Glomerular endothelial cell (primary cell): ENCODE data around the gene OR51V1. TPM values are rescaled to one million over a fixed set of nuclear protein-coding genes. Genes with fewer than 3 reads are reported as not detected.
"Not testable (repeated sequence)": the region's sequence is repeated elsewhere in the genome, so short reads cannot be mapped to it uniquely, and the experiment has no call there.

Source experiments
- DNase-seq: peaks from one replicate; pipeline ENCODE4 v3.0.0-alpha.2; 2011; ENCODE audit warnings: low read depth, low spot score; ENCODE audit errors: extremely low read depth
- total RNA-seq: library from RNA; depleted of rRNA; stranded (reverse); fragments of >200 nt; gene quantifications from 2 replicates; pipeline ENCODE4 v1.2.3, GENCODE V29; 2015

OR51V1 gene, protein sequence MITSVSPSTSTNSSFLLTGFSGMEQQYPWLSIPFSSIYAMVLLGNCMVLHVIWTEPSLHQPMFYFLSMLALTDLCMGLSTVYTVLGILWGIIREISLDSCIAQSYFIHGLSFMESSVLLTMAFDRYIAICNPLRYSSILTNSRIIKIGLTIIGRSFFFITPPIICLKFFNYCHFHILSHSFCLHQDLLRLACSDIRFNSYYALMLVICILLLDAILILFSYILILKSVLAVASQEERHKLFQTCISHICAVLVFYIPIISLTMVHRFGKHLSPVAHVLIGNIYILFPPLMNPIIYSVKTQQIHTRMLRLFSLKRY
- total RNA-seq: not detected in 2 replicates

DNA sequence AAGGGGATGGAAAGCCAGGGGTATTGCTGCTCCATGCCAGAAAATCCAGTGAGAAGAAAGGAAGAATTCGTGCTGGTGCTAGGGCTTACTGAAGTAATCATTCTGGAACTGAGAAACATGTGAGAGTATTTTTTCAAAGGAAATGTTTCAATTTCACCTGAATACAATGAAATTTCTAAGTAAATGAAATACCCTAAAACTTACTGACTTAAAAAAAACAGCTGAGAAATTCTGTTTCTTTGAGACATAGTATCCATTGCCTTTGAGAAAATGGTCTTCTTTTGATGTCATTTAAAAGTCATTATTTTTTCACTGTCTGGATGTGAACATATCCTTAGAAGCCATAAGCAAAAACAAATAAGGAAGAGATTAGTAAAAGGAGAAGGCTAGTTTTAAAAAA lies at the start of gene OR51V1:
Gene OR51V1 (minus strand): TSS at position 101 of the 400 bp plus-strand sequence. CDS start 0 bp downstream, at position 101.
- DNase-seq: no peak

DNA sequence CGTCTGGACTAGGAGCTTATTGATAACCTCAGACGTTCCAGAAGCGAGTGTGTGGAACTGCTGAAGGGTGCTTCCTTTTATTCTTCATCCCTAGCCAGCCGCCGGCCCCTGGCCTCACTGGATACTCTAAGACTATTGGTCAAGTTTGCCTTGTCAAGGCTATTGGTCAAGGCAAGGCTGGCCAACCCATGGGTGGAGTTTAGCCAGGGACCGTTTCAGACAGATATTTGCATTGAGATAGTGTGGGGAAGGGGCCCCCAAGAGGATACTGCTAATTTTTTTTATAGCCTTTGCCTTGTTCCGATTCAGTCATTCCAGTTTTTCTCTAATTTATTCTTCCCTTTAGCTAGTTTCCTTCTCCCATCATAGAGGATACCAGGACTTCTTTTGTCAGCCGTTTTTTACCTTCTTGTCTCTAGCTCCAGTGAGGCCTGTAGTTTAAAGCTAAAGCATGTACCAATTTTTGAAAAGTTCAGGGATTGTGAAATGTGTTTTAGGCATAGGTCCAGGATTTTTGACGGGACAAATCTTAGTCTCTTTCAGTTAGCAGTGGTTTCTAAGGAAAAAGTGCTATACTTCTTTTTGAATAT lies 49.4 kb upstream of the OR51V1 start, which contains the start of gene HBG1:
Gene HBG1 (minus strand): TSS at position 51 of the 590 bp plus-strand sequence. CDS start 53 bp downstream, outside the sequence.
- DNase-seq: not testable (repeated sequence)

DNA sequence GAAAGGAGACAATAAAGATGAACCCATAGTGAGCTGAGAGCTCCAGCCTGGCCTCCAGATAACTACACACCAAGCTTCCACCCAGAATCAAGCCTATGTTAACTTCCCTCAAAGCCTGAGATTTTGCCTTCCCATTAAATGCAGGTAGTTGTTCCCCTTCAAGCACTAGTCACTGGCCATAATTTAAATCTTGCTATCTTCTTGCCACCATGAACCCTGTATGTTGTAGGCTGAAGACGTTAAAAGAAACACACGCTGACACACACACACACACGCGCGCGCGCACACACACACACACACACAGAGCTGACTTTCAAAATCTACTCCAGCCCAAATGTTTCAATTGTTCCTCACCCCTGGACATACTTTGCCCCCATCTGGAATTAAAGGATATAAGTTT lies 48.0 kb upstream of the OR51V1 start:
- not testable (repeated sequence) for DNase-seq

DNA sequence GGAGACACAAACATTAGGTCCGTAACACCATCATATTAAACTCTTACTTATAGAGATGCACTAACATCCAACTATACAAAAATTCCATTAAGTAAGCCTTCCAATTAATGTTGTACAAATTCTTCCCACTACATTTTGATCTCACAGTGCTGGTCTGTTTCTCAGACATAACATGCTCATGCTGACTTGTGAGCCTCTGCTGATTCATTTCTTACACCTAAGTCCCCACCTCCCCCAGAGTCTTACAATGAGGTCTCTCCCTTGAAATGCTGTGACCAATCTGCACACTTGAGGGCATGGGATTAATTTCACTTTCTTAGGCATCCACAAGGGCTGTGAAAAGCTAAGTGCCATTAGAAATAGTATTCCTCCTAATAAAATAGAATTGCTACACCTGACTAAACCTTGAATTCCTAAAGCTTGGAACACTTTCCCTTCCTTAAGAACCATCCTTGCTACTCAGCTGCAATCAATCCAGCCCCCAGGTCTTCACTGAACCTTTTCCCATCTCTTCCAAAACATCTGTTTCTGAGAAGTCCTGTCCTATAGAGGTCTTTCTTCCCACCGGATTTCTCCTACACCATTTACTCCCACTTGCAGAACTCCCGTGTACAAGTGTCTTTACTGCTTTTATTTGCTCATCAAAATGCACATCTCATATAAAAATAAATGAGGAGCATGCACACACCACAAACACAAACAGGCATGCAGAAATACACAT lies 47.1 kb upstream of the OR51V1 start:
- no peak for DNase-seq

DNA sequence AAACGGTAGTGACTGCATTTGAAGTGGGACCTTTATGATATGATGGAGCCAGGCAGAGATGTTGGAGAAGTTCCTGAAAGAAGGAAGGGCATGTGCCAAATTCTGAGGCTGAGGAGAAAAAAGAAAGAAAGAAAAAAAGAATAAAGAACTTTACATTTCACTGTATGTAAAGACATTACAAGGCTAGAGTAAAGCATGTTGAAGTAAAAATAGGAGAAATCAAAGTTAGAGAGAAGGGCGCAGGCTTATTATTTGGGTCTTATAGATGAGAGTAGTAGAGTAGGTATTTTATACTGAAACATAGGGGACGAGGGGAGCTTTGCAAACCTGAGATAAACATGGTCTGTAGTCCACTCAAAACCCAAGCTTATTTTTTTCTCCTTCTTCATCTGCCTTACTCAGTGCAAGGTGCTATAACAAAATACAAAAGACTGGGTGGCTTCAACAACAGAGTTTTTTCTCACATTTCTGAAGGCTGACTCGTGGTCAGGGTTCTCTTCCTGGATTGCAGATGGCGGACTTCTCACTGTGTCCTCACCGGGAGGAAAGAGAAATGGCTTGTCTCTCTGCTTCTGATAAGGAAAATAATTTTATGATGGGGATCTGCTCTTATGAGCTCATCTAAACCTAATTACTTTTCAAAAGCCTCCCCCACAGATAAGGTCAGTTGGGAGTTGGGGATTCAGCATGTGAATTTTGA lies 46.4 kb upstream of the OR51V1 start:
- no peak for DNase-seq

DNA sequence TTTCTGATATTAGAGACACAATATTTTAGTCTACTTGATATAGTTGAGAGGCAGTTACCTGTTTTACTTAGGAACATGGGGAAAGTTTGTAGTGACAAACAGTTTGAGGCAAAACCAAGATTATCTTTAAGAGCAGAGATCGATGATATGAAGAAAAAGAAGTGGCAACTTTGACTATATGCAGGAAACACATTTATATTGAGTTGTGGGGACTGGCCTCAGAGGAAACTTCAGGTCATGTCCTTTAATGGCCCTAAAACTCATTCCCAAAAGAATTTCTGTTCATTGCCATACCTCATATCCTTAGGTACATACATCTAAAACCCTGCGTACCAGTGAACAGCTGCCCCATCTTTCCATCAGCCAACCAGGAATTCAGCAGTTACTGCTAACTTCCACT lies 44.7 kb upstream of the OR51V1 start:
- DNase-seq: no peak

DNA sequence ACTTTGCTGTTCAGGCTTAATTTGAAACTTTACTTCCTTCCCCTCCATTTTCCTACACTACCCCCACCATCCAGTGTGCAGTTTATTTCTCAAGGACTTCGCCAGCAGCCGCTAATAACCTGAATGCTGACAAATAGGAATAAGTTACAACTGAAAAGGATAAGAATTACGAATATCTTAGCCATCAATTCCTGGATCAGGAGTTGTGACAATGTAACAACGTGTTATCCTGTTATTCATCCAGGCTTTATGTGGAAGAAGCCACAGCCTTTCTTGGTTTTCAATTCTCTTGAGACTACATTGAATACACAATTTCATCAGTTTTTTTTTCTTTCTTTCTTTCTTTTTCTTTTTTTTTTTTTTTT lies 43.3 kb upstream of the OR51V1 start:
- no peak for DNase-seq

DNA sequence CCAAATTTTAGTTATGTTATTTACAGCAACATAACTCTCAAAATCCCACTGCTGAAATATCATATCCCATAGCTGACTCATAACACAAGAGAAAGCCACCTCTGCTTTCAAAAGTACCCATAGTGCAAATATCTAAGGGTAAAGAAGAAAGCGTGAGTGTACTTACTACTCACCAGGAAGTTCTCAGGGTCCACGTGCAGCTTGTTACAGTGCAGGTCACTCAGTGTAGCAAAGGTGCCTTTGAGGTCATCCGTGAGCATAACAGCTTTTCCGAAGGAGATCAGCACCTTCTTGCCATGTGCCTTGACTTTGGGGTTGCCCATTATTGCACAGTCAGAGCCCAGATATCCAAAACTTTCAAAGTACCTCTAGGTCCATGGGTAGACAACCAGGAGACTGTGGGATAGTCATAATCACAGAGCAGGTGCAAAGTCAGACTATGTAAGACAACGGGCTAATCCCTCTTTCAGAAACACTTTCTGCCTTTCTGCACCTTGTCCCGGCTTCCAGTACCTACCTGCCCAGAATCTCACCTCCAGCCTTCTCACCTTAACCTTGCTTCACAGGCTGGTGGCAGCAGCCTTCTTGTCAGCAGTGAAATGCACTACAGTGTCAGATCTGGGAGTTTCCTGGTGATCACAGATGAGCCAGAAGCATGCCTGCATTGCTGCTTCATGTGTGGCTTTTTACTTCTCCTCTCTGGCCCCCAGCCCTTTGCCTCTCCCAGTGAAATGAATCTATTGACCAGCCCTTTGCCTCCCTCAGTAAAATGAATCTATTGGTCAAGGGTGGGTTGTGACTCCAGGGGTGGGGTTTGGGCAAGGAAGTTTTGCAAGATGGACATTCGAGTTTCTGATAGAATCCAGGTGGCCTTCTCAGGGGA lies 42.7 kb upstream of the OR51V1 start:
- no peak for DNase-seq

DNA sequence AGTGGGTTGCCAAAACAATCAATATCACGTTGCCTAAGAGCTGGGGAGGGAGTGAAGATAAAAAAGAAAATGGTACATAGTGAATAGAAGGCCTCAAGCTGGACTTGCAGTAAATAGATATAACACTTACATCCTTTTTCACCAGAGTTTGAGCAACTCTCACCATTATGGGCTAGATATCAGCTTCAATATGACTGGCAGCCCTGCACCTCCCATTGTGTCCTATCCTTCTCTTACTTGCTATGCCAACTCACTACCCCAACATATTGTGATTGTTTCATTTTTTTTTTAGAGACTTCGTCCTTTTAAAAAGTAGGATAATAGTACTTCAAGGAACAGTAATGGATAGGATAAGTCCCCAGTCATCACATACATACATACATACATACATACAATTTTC lies 41.7 kb upstream of the OR51V1 start:
- no peak for DNase-seq

DNA sequence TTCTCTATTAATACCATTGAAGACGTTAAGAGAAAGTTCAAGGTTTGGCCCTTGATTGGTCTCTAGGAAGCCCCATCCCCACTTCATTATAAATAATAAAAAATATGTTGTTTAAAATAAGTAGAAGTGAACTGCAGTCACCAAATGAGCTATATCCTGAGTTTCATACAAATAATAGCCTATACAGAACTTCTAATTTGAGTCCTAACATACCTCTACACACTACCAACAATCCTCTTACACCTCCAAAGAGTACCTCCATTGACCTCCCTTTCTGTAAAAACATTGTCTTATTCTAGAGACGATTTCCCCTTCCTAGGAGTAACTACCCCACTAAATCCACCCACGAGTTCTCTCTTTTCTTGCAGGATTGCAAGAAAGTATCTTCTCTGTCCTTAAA lies 41.0 kb upstream of the OR51V1 start:
- no peak for DNase-seq

DNA sequence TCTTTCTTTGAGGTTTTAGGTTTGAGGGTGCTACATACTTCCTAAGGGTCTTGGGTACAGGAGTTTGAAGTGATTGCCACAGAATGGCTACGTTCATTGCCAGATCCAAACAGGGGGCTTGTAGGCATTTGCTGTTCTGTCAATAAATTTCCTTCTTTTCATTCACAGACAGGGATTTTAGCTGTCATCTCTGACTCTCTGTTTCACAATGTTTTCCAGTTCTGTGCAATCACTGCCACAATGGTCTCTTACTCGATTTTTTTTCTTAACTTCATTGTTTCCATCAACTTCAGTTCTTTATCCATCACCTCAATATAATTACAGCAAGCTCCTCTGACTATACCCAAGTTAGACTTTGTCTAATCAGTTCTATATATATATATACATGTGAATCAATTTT lies 40.0 kb upstream of the OR51V1 start:
- DNase-seq: no peak

DNA sequence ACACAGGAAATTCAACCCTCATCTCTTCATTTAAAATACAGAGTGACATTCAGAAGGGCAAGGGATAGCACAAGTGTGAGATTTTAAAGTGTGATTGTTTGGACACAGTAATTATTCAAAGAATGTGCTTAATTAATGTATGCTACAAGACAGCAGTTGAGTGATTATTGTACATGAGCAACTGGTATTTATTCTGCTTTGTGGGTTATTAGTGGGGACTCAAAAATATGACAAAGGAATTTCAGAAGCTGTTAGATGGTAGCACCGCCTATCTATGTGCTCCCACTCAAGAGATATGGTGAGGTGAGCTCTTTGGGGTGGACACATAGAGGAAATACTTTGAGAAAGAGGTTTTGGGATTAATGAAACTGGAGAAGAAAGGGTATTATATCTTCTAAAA lies 39.6 kb upstream of the OR51V1 start:
- no peak for DNase-seq

DNA sequence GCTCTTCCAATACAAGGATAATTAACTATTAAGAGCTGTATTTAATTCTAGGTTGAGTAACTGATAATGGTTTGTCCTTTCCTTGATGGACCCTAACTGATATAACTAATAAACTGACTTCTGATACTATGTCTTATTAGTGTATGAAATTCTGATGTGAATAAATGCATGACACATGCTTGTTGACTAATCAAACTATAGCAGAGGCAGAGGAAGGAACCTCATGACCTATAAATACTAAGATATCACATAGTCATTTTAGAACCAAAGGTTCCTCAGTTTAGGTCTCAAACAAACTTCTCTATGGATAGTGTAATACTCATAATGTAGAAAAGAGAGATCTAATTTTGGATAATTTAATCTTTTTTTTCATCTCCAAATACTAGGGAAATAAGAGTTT lies 38.6 kb upstream of the OR51V1 start:
- DNase-seq: no peak

DNA sequence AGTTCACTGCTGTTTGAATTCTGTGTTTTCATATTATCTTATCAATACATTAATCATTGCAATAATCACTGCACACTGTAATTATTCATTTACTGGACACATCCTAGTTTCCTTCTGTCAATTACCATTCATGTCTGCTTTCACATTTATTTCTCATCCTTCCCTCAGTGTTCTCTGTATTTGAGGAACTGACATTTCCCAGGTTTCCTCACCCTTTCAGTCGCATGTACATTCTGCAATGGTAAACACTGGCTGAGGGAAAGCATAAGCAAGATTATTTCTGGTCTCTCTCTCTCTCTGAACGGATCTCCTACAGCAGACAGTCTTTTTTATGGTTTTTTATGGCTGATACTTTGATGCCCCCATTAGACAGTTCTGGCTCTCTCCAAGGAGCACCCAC lies 38.0 kb upstream of the OR51V1 start:
- DNase-seq: no peak

DNA sequence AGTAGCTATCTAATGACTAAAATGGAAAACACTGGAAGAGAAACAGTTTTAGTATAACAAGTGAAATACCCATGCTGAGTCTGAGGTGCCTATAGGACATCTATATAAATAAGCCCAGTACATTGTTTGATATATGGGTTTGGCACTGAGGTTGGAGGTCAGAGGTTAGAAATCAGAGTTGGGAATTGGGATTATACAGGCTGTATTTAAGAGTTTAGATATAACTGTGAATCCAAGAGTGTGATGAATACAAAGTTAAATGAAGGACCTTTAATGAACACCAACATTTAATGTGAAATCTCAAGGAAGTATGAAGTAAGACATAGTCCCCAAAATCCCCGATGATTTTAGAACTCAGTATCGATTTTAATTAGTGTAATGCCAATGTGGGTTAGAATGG lies 36.9 kb upstream of the OR51V1 start:
- no peak for DNase-seq

DNA sequence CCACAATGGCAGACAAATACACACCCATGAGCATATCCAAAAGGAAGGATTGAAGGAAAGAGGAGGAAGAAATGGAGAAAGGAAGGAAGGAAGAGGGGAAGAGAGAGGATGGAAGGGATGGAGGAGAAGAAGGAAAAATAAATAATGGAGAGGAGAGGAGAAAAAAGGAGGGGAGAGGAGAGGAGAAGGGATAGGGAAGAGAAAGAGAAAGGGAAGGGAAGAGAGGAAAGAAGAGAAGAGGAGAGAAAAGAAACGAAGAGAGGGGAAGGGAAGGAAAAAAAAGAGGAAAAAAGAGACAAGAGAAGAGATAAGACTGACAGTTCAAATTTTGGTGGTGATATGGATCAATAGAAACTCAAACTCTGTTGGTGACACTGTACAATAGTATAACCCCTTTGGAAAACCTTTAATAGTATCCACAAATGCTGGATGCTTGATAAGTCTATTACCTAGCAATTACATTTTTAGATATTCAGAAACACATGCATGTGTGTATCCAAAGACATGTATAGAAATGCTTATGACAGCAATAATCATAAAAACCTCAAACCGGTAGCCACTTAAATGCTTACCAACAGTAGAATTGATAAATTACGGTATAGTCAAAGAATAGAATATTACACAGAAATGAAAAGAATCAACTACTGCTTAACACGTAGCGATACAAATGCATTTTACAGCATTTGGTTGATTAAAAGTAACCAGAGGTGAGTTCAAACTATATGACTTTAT lies 35.0 kb upstream of the OR51V1 start:
- DNase-seq: no peak

DNA sequence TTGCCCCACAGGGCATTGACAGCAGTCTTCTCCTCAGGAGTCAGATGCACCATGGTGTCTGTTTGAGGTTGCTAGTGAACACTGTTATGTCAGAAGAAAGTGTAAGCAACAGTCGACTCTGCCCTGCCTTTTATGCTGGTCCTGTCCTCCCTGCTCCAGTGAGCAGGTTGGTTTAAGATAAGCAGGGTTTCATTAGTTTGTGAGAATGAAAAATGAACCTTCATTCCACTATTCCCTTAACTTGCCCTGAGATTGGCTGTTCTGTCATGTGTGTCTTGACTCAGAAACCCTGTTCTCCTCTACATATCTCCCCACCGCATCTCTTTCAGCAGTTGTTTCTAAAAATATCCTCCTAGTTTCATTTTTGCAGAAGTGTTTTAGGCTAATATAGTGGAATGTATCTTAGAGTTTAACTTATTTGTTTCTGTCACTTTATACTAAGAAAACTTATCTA lies 33.9 kb upstream of the OR51V1 start, which contains the start of gene HBD:
Gene HBD (minus strand): TSS at position 103 of the 454 bp plus-strand sequence. CDS start 50 bp downstream, at position 53.
- no peak for DNase-seq

DNA sequence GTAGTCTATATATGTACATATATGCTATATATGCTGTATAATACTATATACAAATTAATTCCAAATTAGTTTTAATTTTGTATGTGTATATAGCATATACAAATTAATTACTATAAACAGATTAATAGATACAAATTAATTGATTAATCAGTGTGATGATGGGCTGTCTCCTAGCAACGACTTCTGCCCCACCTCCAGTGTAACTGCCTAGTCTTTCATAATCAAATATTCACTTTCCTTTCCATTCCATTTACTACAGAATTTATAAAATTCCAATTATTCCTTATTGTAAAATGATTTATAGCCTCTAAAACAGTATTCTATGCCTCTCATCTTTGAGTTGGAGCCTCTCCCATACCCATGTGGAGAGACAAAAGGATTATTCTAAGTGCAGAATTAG lies 32.8 kb upstream of the OR51V1 start:
- DNase-seq: no peak

DNA sequence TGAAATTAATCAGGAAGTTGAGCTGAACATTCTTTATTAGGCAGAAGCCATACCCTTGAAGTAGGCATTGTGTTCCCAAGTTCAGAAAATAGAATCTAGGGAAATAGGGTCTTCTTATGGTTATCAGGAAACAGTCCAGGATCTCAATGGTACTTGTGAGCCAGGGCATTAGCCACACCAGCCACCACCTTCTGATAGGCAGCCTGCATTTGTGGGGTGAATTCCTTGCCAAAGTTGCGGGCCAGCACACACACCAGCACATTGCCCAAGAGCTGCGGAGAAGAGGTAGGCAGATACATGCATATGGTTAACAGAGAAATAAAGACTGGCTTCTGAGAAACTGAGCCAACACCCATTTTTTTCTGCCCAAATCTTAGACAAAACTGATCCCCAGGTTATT lies 32.3 kb upstream of the OR51V1 start:
- DNase-seq: no peak
